VCaP (cell line): Measurements from ENCODE around the gene MPO.

Source experiments
- H3K27ac ChIP-seq: fragments of 450-650 bp; 2 replicates; pipeline ENCODE4 v1.5.1; 2017
- CTCF ChIP-seq: fragments of 450-650 bp; conservative IDR thresholded peaks from 2 replicates; pipeline ENCODE4 v1.5.1; 2017; ENCODE audit warnings: mild to moderate bottlenecking, moderate library complexity

The MPO gene

GRCh38 chr17:58308173-58308984, 27.6 kb upstream of the MPO start:
- no peak overlapping the region for H3K27ac ChIP-seq
- peak; percentile 56 for TF ChIP-seq CTCF

- H3K27ac ChIP-seq, result no peak overlapping the region
- no peak for TF ChIP-seq CTCF
Observed at GRCh38 chr17:58307468-58308172, 26.9 kb upstream of the MPO start.

- H3K27ac ChIP-seq, result no peak overlapping the region
- no peak for TF ChIP-seq CTCF
Observed at GRCh38 chr17:58306131-58306951, 25.6 kb upstream of the MPO start.

GRCh38 chr17:58305626-58306025, 24.9 kb upstream of the MPO start:
- TF ChIP-seq CTCF, result no peak
- no peak overlapping the region for H3K27ac ChIP-seq

GRCh38 chr17:58304750-58305486, 24.2 kb upstream of the MPO start:
- no peak overlapping the region for H3K27ac ChIP-seq
- no peak for TF ChIP-seq CTCF

- TF ChIP-seq CTCF, result peak; percentile 79
- no peak overlapping the region for H3K27ac ChIP-seq
Observed at GRCh38 chr17:58303971-58304749, 23.4 kb upstream of the MPO start.
